GM12892 (cell line): ENCODE results near the gene YPEL3.

Experiments
- DNase-seq: peaks from one replicate; pipeline ENCODE4 v3.0.0; 2011; ENCODE audit not compliant: insufficient read length
- FAIRE-seq: peaks from 2 replicates; lab custom pipeline; 2011; peaks lifted over from hg19 to GRCh38; lab: Jason Lieb, UNC
- POLR2A ChIP-seq: IDR thresholded peaks from 2 replicates; pipeline ENCODE4 v1.6.1; 2011; ENCODE audit warnings: low read depth, low read length, control low read depth
- POLR2AphosphoS5 ChIP-seq: IDR thresholded peaks from 2 replicates; pipeline ENCODE4 v1.6.1; 2011; ENCODE audit warnings: low read depth, low read length, control low read depth
- TAF1 ChIP-seq: IDR thresholded peaks from 2 replicates; pipeline ENCODE4 v1.6.1; 2011; ENCODE audit warnings: low read depth, mild to moderate bottlenecking, control low read depth, low read length, borderline replicate concordance

The YPEL3 gene

GRCh38 chr16:30064729-30065101, 31.3 kb downstream of the YPEL3 start:
- DNase-seq (no peak), FAIRE-seq (no peak)
- TF ChIP-seq POLR2A (no peak), TAF1 (no peak), POLR2AphosphoS5 (no peak)

GRCh38 chr16:30063893-30064728, 31.9 kb downstream of the YPEL3 start:
- TF ChIP-seq TAF1: no peak; the same call in 1 of the 2 replicates
- TF ChIP-seq POLR2AphosphoS5: peak; percentile 44; the same call in 1 of the 2 replicates
- FAIRE-seq: no peak

GRCh38 chr16:30063278-30063892, 32.6 kb downstream of the YPEL3 start:
- DNase-seq (no peak), FAIRE-seq (no peak)
- TF ChIP-seq POLR2AphosphoS5: no peak
- TF ChIP-seq TAF1: no peak
- TF ChIP-seq POLR2A: no peak

More at GRCh38 chr16:30063893-30064728, 31.9 kb downstream of the YPEL3 start:
- DNase-seq: peak; percentile 70

- DNase-seq (no peak), FAIRE-seq (no peak)
- TF ChIP-seq TAF1 (no peak), POLR2AphosphoS5 (no peak), POLR2A (no peak)
These were observed 35.0 kb downstream of the YPEL3 start for GRCh38 chr16:30060836-30061554.

GRCh38 chr16:30060346-30060745, 35.7 kb downstream of the YPEL3 start:
- no peak for FAIRE-seq

GRCh38 chr16:30054959-30055553, 41.0 kb downstream of the YPEL3 start:
- DNase-seq (peak; percentile 56), FAIRE-seq (no peak)
- TF ChIP-seq POLR2A (no peak), POLR2AphosphoS5 (no peak), TAF1 (no peak)

More at GRCh38 chr16:30060346-30060745, 35.7 kb downstream of the YPEL3 start:
- no peak for TF ChIP-seq POLR2AphosphoS5
- no peak for TF ChIP-seq TAF1
- TF ChIP-seq POLR2A: no peak
- DNase-seq: no peak

- FAIRE-seq (no peak), DNase-seq (no peak)
- TF ChIP-seq POLR2AphosphoS5 (no peak), TAF1 (no peak), POLR2A (no peak)
These were observed 41.6 kb downstream of the YPEL3 start for GRCh38 chr16:30054451-30054850.

- FAIRE-seq: no peak
- TF ChIP-seq POLR2A (no peak), POLR2AphosphoS5 (no peak), TAF1 (no peak)
These were observed 42.5 kb downstream of the YPEL3 start for GRCh38 chr16:30053376-30054015.

GRCh38 chr16:30052671-30053372, 43.2 kb downstream of the YPEL3 start:
- TF ChIP-seq POLR2A: peak; percentile 51; the same call in 1 of the 2 replicates
- no peak for TF ChIP-seq TAF1
- TF ChIP-seq POLR2AphosphoS5: no peak
- FAIRE-seq (peak; percentile 84), DNase-seq (peak; percentile 97)

More at GRCh38 chr16:30053376-30054015, 42.5 kb downstream of the YPEL3 start:
- DNase-seq: no peak

GRCh38 chr16:30051518-30051917, 44.5 kb downstream of the YPEL3 start:
- no peak for FAIRE-seq
- TF ChIP-seq POLR2AphosphoS5 (no peak), TAF1 (no peak), POLR2A (no peak)
- DNase-seq: no peak
